HEK293T (cell line): ENCODE measurements around the gene PEAK3.

Source experiments
- ARNT ChIP-seq: fragments of 450-650 bp; IDR thresholded peaks from 2 replicates; pipeline ENCODE4 v1.6.1; 2017; ENCODE audit warnings: mild to moderate bottlenecking
- BHLHE40 ChIP-seq: fragments of 450-650 bp; IDR thresholded peaks from 2 replicates; pipeline ENCODE4 v1.6.1; 2016; ENCODE audit warnings: mild to moderate bottlenecking, moderate library complexity, borderline replicate concordance
- CTBP1 ChIP-seq: fragments of 450-650 bp; IDR thresholded peaks from 2 replicates; pipeline ENCODE4 v1.6.1; 2016; ENCODE audit warnings: borderline replicate concordance
- ELF4 ChIP-seq: fragments of 450-650 bp; IDR thresholded peaks from 2 replicates; pipeline ENCODE4 v1.6.1; 2017; ENCODE audit warnings: antibody characterized with exemption
- FOXM1 ChIP-seq: fragments of 450-650 bp; IDR thresholded peaks from 2 replicates; pipeline ENCODE4 v1.6.1; 2017; ENCODE audit warnings: mild to moderate bottlenecking, borderline replicate concordance
- HDGF ChIP-seq: fragments of 450-650 bp; IDR thresholded peaks from 2 replicates; pipeline ENCODE4 v1.6.1; 2017; ENCODE audit warnings: antibody characterized with exemption, borderline replicate concordance
- L3MBTL2 ChIP-seq: fragments of 450-650 bp; conservative IDR thresholded peaks from 2 replicates; pipeline ENCODE4 v1.6.1; 2016; ENCODE audit warnings: mild to moderate bottlenecking
- LEF1 ChIP-seq: fragments of 450-650 bp; IDR thresholded peaks from 2 replicates; pipeline ENCODE4 v1.6.1; 2017; ENCODE audit warnings: mild to moderate bottlenecking, borderline replicate concordance
- NFRKB ChIP-seq: fragments of 450-650 bp; IDR thresholded peaks from 2 replicates; pipeline ENCODE4 v1.6.1; 2016; ENCODE audit warnings: mild to moderate bottlenecking, moderate library complexity
- PKNOX1 ChIP-seq: fragments of 450-650 bp; IDR thresholded peaks from 2 replicates; pipeline ENCODE4 v1.6.1; 2016
- SP1 ChIP-seq: fragments of 450-650 bp; IDR thresholded peaks from 2 replicates; pipeline ENCODE4 v1.6.1; 2017
- SUZ12 ChIP-seq: fragments of 450-650 bp; IDR thresholded peaks from 2 replicates; pipeline ENCODE4 v1.6.1; 2016; ENCODE audit warnings: mild to moderate bottlenecking
- TARDBP ChIP-seq: fragments of 450-650 bp; IDR thresholded peaks from 2 replicates; pipeline ENCODE4 v1.6.1; 2016

- TF ChIP-seq FOXM1: no peak
- no peak for TF ChIP-seq CTBP1
- TF ChIP-seq ARNT: no peak
- no peak for TF ChIP-seq HDGF
- TF ChIP-seq SP1: no peak
- no peak for TF ChIP-seq BHLHE40
- no peak for TF ChIP-seq TARDBP
- TF ChIP-seq L3MBTL2: no peak
- no peak for TF ChIP-seq PKNOX1
- TF ChIP-seq NFRKB: no peak
- no peak for TF ChIP-seq SUZ12
- TF ChIP-seq LEF1: no peak
- no peak for TF ChIP-seq ELF4
These were observed 47.1 kb upstream of the PEAK3 start for GRCh38 chr19:2329149-2329478.
